Fibroblast of lung (primary cell): ENCODE measurements around the gene AIFM1. TPM values are rescaled to one million over a fixed set of nuclear protein-coding genes. Genes with fewer than 3 reads are reported as not detected.

Experiments used
- DNase-seq, 2 donors: peaks; one replicate each; pipeline versions ENCODE4 v3.0.0 to v3.0.0-alpha.2; 2010; ENCODE audit warnings: low read depth in 2 of 2
- H2AFZ ChIP-seq: 2 replicates; pipeline ENCODE4 v1.5.1; 2012; ENCODE audit warnings: low read length, control low read depth, inconsistent platforms
- H3K27ac ChIP-seq: 2 replicates; pipeline ENCODE4 v1.5.1; 2011; ENCODE audit warnings: low read length, control low read depth; ENCODE audit not compliant: insufficient read depth
- H3K27me3 ChIP-seq: 2 replicates; pipeline ENCODE4 v1.5.1; 2011; ENCODE audit warnings: mild to moderate bottlenecking, low read length; ENCODE audit not compliant: control insufficient read depth, insufficient read depth
- H3K36me3 ChIP-seq: 2 replicates; pipeline ENCODE4 v1.5.1; 2011; ENCODE audit warnings: low read length; ENCODE audit not compliant: control insufficient read depth, insufficient read depth
- H3K4me1 ChIP-seq: 2 replicates; pipeline ENCODE4 v1.5.1; 2011; ENCODE audit warnings: low read length; ENCODE audit not compliant: control insufficient read depth, insufficient read depth; ENCODE audit errors: extremely low read depth
- H3K4me2 ChIP-seq: 2 replicates; pipeline ENCODE4 v1.5.1; 2011; ENCODE audit warnings: low read length, control low read depth; ENCODE audit not compliant: insufficient read depth; ENCODE audit errors: extremely low read depth
- H3K4me3 ChIP-seq, 4 experiments: fragments of 200-600 bp in 1 of 4; sonication (generic) in 1 of 4; replicated peaks in 1 of 4; 2 replicates each; pipeline ENCODE4 v1.5.1; 2011 to 2016; ENCODE audit warnings: low read length in 4 of 4, low read depth in 3 of 4, mild to moderate bottlenecking in 3 of 4, control low read depth in 2 of 4, inconsistent platforms in 1 of 4, mixed read lengths in 1 of 4; ENCODE audit not compliant: insufficient read depth in 1 of 4; ENCODE audit errors: control extremely low read depth in 1 of 4
- H3K79me2 ChIP-seq: 2 replicates; pipeline ENCODE4 v1.5.1; 2012; ENCODE audit warnings: mild to moderate bottlenecking, low read length, inconsistent platforms; ENCODE audit not compliant: control insufficient read depth, insufficient read depth
- H3K9ac ChIP-seq: 2 replicates; pipeline ENCODE4 v1.5.1; 2011; ENCODE audit warnings: mild to moderate bottlenecking, low read length, control low read depth; ENCODE audit not compliant: insufficient read depth
- H3K9me3 ChIP-seq: 2 replicates; pipeline ENCODE4 v1.5.1; 2012; ENCODE audit warnings: low read depth, low read length; ENCODE audit not compliant: control insufficient read depth, insufficient read depth
- H4K20me1 ChIP-seq: 2 replicates; pipeline ENCODE4 v1.5.1; 2011; ENCODE audit warnings: low read length; ENCODE audit not compliant: control insufficient read depth, insufficient read depth; ENCODE audit errors: extremely low read depth
- CTCF ChIP-seq, 2 donors: IDR thresholded peaks in 1 of 2; conservative IDR thresholded peaks in 1 of 2; 1 replicate in 1 of 2; 2 replicates in 1 of 2; pipeline ENCODE4 v1.5.1; 2011 to 2012; ENCODE audit warnings: low read length in 2 of 2, control low read depth in 1 of 2, inconsistent platforms in 1 of 2, low read depth in 1 of 2, mild to moderate bottlenecking in 1 of 2
- EZH2 ChIP-seq: IDR thresholded peaks from 2 replicates; pipeline ENCODE4 v1.5.1; 2012; ENCODE audit warnings: low read length, control low read depth, mild to moderate bottlenecking; ENCODE audit errors: missing control alignments
- polyA plus RNA-seq, 2 donors: library from polyadenylated mRNA; depleted of rRNA in 1 of 2; stranded (reverse) in 1 of 2; unstranded in 1 of 2; fragments of >200 nt; gene quantifications; 2 replicates each; pipeline ENCODE4 v1.2.1, GENCODE V29; 2011 to 2012; ENCODE audit warnings: missing spikeins in 1 of 2
- total RNA-seq: library from RNA; depleted of rRNA; stranded (reverse); fragments of >200 nt; gene quantifications from 2 replicates; pipeline ENCODE4 v1.2.1, GENCODE V29; 2014

Gene AIFM1
- total and polyA plus RNA-seq, 2 donors (not counting 1 experiment from before 2014, with no cell fraction given): 23.1 to 36.1 TPM

- Histone ChIP-seq H3K4me1 (no peaks in the 10 kb centered on the region), H4K20me1 (no peaks in the 10 kb centered on the region), H3K27ac (no peak overlapping the region), H3K79me2 (no peaks in the 10 kb centered on the region), H3K36me3 (no peaks in the 10 kb centered on the region), H3K27me3 (no peaks in the 10 kb centered on the region), H3K4me2 (no peak overlapping the region), H3K9me3 (no peaks in the 10 kb centered on the region), H3K4me3 (no peak overlapping the region), H3K9ac (no peak overlapping the region), H2AFZ (no peak overlapping the region)
- no peak for DNase-seq
- TF ChIP-seq EZH2 (no peak), CTCF (conservative IDR thresholded peaks at IDR 0.05 in 1 of 2, IDR thresholded peaks at IDR 0.05 in 1 of 2; ENCODE audit: low read depth in 1 of 2, low read length in 2 of 2) (no peak)
Observed at GRCh38 chrX:130211415-130212186, 46.0 kb upstream of the AIFM1 start.

DNA sequence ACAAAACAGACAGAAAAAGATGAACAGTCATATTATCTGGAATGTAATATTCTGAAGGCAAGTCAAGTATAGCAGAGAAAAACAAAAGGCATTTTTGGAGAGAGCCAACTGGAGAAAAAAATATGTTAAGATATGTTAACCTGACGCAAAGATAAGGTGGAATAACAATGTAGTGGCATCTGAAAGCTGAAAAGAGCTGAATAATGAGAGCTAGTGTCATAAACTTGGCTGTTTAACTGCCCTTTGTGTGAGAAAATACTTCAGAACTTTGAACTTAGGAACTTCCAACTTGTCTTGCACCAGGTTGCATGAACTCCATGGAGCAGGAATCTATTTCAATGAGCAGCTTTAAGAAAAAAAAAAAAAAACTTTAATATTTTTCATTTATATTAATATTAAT, 39.0 kb upstream of the AIFM1 start:
- H3K9ac ChIP-seq: no peak overlapping the region
- no peaks in the 10 kb centered on the region for H3K36me3 ChIP-seq
- no peak overlapping the region for H3K4me2 ChIP-seq
- H2AFZ ChIP-seq: no peak overlapping the region
- no peaks in the 10 kb centered on the region for H3K27me3 ChIP-seq
- no peak for TF ChIP-seq EZH2
- TF ChIP-seq CTCF (conservative IDR thresholded peaks at IDR 0.05 in 1 of 2, IDR thresholded peaks at IDR 0.05 in 1 of 2; ENCODE audit: low read depth in 1 of 2, low read length in 2 of 2): no peak
- no peaks in the 10 kb centered on the region for H3K9me3 ChIP-seq
- no peak overlapping the region for H3K27ac ChIP-seq
- no peak overlapping the region for H3K4me3 ChIP-seq
- no peaks in the 10 kb centered on the region for H3K79me2 ChIP-seq
- no peak for DNase-seq
- H4K20me1 ChIP-seq: no peaks in the 10 kb centered on the region
- no peaks in the 10 kb centered on the region for H3K4me1 ChIP-seq

- H2AFZ ChIP-seq: no peak overlapping the region
- no peaks in the 10 kb centered on the region for H3K4me1 ChIP-seq
- no peak overlapping the region for H3K27ac ChIP-seq
- peak in 1 of 2 donors; percentile 16 for DNase-seq
- H3K4me2 ChIP-seq: no peak overlapping the region
- H3K27me3 ChIP-seq: no peaks in the 10 kb centered on the region
- no peaks in the 10 kb centered on the region for H3K36me3 ChIP-seq
- no peaks in the 10 kb centered on the region for H3K79me2 ChIP-seq
- no peak overlapping the region for H3K4me3 ChIP-seq
- H3K9me3 ChIP-seq: no peaks in the 10 kb centered on the region
- TF ChIP-seq EZH2: no peak
- no peak for TF ChIP-seq CTCF (conservative IDR thresholded peaks at IDR 0.05 in 1 of 2, IDR thresholded peaks at IDR 0.05 in 1 of 2; ENCODE audit: low read depth in 1 of 2, low read length in 2 of 2)
- no peak overlapping the region for H3K9ac ChIP-seq
- no peaks in the 10 kb centered on the region for H4K20me1 ChIP-seq
Observed at GRCh38 chrX:130197464-130197863, 31.8 kb upstream of the AIFM1 start.
